HCT116 (cell line): ENCODE measurements around the gene MAPK7. TPM values are rescaled to one million over a fixed set of nuclear protein-coding genes. Genes with fewer than 3 reads are reported as not detected.

Experiments
- ATAC-seq: fragments of 200-7000 bp; cut with Tn5 transposase; 2 replicates; pipeline ENCODE4 v1.9.1; 2020; ENCODE audit warnings: mild to moderate bottlenecking, moderate library complexity
- BruUV-seq: library from RNA; stranded (reverse); fragments of 400-500 nt; replicated peaks from 2 replicates; lab custom pipeline; 2021; lab: Mats Ljungman, UMichigan
- CTCF ChIA-PET: fragments of 300-600 bp; sonication (Branson Sonifier 250); formaldehyde crosslinking; loops from one replicate; lab custom pipeline; 2021; ENCODE audit warnings: antibody characterized with exemption; lab: Charles Lee
- POLR2A ChIA-PET: fragments of 300-600, 350-600 bp; sonication (Branson Sonifier 250); formaldehyde crosslinking; loops from one replicate; lab custom pipeline; 2021; ENCODE audit warnings: antibody characterized with exemption; lab: Charles Lee
- RAD21 ChIA-PET, 2 experiments: fragments of 300-600 bp; sonication (Branson Sonifier 250); formaldehyde crosslinking; loops; one replicate each; lab custom pipeline; 2023; ENCODE audit warnings: low total read pairs in 2 of 2; ENCODE audit not compliant: uncharacterized antibody in 2 of 2, unreplicated experiment in 2 of 2, low non-redundant PET in 1 of 2; lab: Charles Lee
- DNase-seq: peaks from one replicate; pipeline ENCODE4 v3.0.0-alpha.2; 2010; ENCODE audit warnings: low read depth, low spot score
- H2AFZ ChIP-seq: fragments of 200-600 bp; shearing (Covaris generic), sonication (generic); 2 replicates; pipeline ENCODE4 v1.6.1; 2017; ENCODE audit warnings: low read depth, mixed run types, mixed read lengths, antibody characterized with exemption, low read length; ENCODE audit not compliant: poor library complexity, severe bottlenecking
- H3K27ac ChIP-seq: 2 replicates; pipeline ENCODE4 v1.5.1; 2012; ENCODE audit warnings: low read depth, low read length
- H3K27me3 ChIP-seq: fragments of 200-600 bp; sonication (generic); 2 replicates; pipeline ENCODE4 v1.6.1; 2016; ENCODE audit warnings: mixed run types, low read length, mixed read lengths; ENCODE audit not compliant: insufficient read depth
- H3K36me3 ChIP-seq, 2 experiments: fragments of 200-500 bp in 1 of 2; fragments of 200-600 bp in 1 of 2; sonication (Bioruptor generic) in 1 of 2; sonication (generic) in 1 of 2; 2 replicates each; pipeline versions ENCODE4 v1.5.1 to v1.6.1; 2014 to 2016; ENCODE audit warnings: low read length in 2 of 2, inconsistent platforms in 1 of 2, mixed read lengths in 1 of 2, mixed run types in 1 of 2; ENCODE audit not compliant: insufficient read depth in 2 of 2, control insufficient read depth in 1 of 2
- H3K4me1 ChIP-seq, 2 experiments: fragments of 200-600 bp in 1 of 2; sonication (generic) in 1 of 2; 2 replicates each; pipeline versions ENCODE4 v1.5.1 to v1.6.1; 2012 to 2017; ENCODE audit warnings: low read length in 2 of 2, inconsistent platforms in 1 of 2, mild to moderate bottlenecking in 1 of 2, mixed read lengths in 1 of 2, mixed run types in 1 of 2, moderate library complexity in 1 of 2; ENCODE audit not compliant: insufficient read depth in 2 of 2, control insufficient read depth in 1 of 2
- H3K4me2 ChIP-seq: fragments of 200-600 bp; sonication (generic); 2 replicates; pipeline ENCODE4 v1.6.1; 2017; ENCODE audit warnings: mixed run types, low read length, mixed read lengths
- H3K4me3 ChIP-seq, 2 experiments: fragments of 200-600 bp in 1 of 2; sonication (generic) in 1 of 2; replicated peaks in 1 of 2; 2 replicates each; pipeline ENCODE4 v1.5.1; 2011 to 2016; ENCODE audit warnings: low read length in 2 of 2, control low read depth in 1 of 2, low read depth in 1 of 2, mild to moderate bottlenecking in 1 of 2, mixed read lengths in 1 of 2, mixed run types in 1 of 2
- H3K79me2 ChIP-seq: fragments of 200-600 bp; sonication (generic); 2 replicates; pipeline ENCODE4 v1.6.1; 2017; ENCODE audit warnings: mild to moderate bottlenecking, mixed run types, low read length, moderate library complexity, mixed read lengths; ENCODE audit not compliant: insufficient read depth
- H3K9ac ChIP-seq: fragments of 200-600 bp; sonication (generic); 2 replicates; pipeline ENCODE4 v1.6.1; 2016; ENCODE audit warnings: low read length, mixed read lengths
- H3K9me2 ChIP-seq: fragments of 200-600 bp; sonication (generic), shearing (Covaris generic); 2 replicates; pipeline ENCODE4 v1.6.1; 2017; ENCODE audit warnings: mixed run types, mild to moderate bottlenecking, moderate library complexity; ENCODE audit not compliant: insufficient read depth
- H3K9me3 ChIP-seq, 2 experiments: fragments of 200-500 bp in 1 of 2; fragments of 200-600 bp in 1 of 2; sonication (Bioruptor generic) in 1 of 2; sonication (generic) in 1 of 2; 2 replicates each; pipeline ENCODE4 v1.6.1; 2014 to 2017; ENCODE audit warnings: low read length in 2 of 2, mixed read lengths in 2 of 2, inconsistent platforms in 1 of 2, low read depth in 1 of 2, mild to moderate bottlenecking in 1 of 2, mixed run types in 1 of 2, moderate library complexity in 1 of 2; ENCODE audit not compliant: control insufficient read depth in 1 of 2, insufficient read depth in 1 of 2
- H4K20me1 ChIP-seq: fragments of 200-600 bp; sonication (generic), shearing (Covaris generic); 2 replicates; pipeline ENCODE4 v1.6.1; 2017; ENCODE audit warnings: mixed run types, mild to moderate bottlenecking, moderate library complexity; ENCODE audit not compliant: insufficient read depth
- EZH2phosphoT487 ChIP-seq: fragments of 200-600 bp; IDR thresholded peaks from 2 replicates; pipeline ENCODE4 v1.6.1; 2018; ENCODE audit warnings: antibody characterized with exemption, borderline replicate concordance
- FOSL1 ChIP-seq: IDR thresholded peaks from 2 replicates; pipeline ENCODE4 v1.6.1; 2012; ENCODE audit warnings: low read depth
- JUND ChIP-seq: IDR thresholded peaks from 2 replicates; pipeline ENCODE4 v1.6.1; 2012
- POLR2AphosphoS5 ChIP-seq: IDR thresholded peaks from 2 replicates; pipeline ENCODE4 v1.6.1; 2011; ENCODE audit warnings: mild to moderate bottlenecking, low read depth, low read length, moderate library complexity
- SP1 ChIP-seq: IDR thresholded peaks from 2 replicates; pipeline ENCODE4 v1.6.1; 2012; ENCODE audit warnings: low read depth
- SRF ChIP-seq: IDR thresholded peaks from 2 replicates; pipeline ENCODE4 v1.6.1; 2012; ENCODE audit warnings: low read depth
- intact Hi-C: fragments of 100-400 bp; cut with micrococcal nuclease; formaldehyde crosslinking; loops from 2 replicates; pipeline ENCODE4 v1.10.0; 2022
- total RNA-seq: library from RNA; stranded (reverse); gene quantifications from one replicate; pipeline ENCODE4 v1.2.1, GENCODE V29; 2021; ENCODE audit not compliant: unreplicated experiment
- TF ChIP-seq, protein P1 (sequence below): IDR thresholded peaks from 2 replicates; pipeline ENCODE4 v1.6.1; 2012; ENCODE audit warnings: low read depth

The MAPK7 gene
- total RNA-seq, 1 experiment from 2014 or later, result 15.3 TPM

DNA sequence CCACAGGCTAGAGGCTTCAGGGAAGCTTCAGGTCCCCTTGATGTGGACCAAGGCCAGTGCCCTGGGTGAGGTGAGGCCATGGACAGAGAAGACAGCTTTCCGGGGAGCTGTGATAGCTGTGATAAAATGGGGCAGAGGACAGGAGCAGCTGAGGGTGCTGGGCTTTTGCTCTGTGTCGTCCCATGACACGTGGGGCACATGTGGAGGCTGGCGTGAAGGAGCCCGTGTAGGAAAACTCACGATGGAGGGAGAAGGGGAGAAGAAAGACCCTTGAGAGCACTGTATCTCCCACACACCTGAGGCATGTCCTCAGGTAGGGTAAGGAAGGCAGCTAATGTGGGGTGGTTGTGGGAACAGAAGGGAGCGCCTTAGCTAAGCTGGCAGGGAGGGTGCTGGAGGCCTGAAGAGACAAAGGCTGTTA, 37.1 kb upstream of the MAPK7 start:
- no peaks in the 10 kb centered on the region for H3K9me2 ChIP-seq
- ATAC-seq (no peak), DNase-seq (no peak)
- no peak overlapping the region for H3K9ac ChIP-seq
- TF ChIP-seq POLR2AphosphoS5 (no peak), EZH2phosphoT487 (no peak), SP1 (no peak), FOSL1 (no peak), SRF (no peak), JUND (no peak)
- TF ChIP-seq, protein P1, sequence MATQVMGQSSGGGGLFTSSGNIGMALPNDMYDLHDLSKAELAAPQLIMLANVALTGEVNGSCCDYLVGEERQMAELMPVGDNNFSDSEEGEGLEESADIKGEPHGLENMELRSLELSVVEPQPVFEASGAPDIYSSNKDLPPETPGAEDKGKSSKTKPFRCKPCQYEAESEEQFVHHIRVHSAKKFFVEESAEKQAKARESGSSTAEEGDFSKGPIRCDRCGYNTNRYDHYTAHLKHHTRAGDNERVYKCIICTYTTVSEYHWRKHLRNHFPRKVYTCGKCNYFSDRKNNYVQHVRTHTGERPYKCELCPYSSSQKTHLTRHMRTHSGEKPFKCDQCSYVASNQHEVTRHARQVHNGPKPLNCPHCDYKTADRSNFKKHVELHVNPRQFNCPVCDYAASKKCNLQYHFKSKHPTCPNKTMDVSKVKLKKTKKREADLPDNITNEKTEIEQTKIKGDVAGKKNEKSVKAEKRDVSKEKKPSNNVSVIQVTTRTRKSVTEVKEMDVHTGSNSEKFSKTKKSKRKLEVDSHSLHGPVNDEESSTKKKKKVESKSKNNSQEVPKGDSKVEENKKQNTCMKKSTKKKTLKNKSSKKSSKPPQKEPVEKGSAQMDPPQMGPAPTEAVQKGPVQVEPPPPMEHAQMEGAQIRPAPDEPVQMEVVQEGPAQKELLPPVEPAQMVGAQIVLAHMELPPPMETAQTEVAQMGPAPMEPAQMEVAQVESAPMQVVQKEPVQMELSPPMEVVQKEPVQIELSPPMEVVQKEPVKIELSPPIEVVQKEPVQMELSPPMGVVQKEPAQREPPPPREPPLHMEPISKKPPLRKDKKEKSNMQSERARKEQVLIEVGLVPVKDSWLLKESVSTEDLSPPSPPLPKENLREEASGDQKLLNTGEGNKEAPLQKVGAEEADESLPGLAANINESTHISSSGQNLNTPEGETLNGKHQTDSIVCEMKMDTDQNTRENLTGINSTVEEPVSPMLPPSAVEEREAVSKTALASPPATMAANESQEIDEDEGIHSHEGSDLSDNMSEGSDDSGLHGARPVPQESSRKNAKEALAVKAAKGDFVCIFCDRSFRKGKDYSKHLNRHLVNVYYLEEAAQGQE, result no peak
- POLR2A ChIA-PET, result no interaction called here
- H4K20me1 ChIP-seq, result no peaks in the 10 kb centered on the region
- no peaks in the 10 kb centered on the region for H3K9me3 ChIP-seq
- no TSS peak for BruUV-seq
- no peak overlapping the region for H3K4me2 ChIP-seq
- H3K27me3 ChIP-seq, result no peaks in the 10 kb centered on the region
- H3K4me3 ChIP-seq, result no peak overlapping the region
- H3K79me2 ChIP-seq, result no peaks in the 10 kb centered on the region
- H3K36me3 ChIP-seq, result no peaks in the 10 kb centered on the region; a peak in 1 of 4 replicates
- RAD21 ChIA-PET, result no interaction called here
- peaks cover 12 to 22% of the 10 kb centered on the region in 2 experiments for H3K4me1 ChIP-seq
- H3K27ac ChIP-seq, result no peak overlapping the region
- intact Hi-C loops, result no loop called here
- CTCF ChIA-PET, result interaction anchor here (1.0 kb wide), 1 partner anchor 22 kb away, joined by 3 read pairs; the partner anchor contains the start of gene B9D1
- no peak overlapping the region for H2AFZ ChIP-seq
